ENCODE results near the gene PSMD1. TPM values are rescaled to one million over a fixed set of nuclear protein-coding genes. Genes with fewer than 3 reads are reported as not detected.
"Not testable (repeated sequence)": the region's sequence is repeated elsewhere in the genome, so short reads cannot be mapped to it uniquely, and the experiment has no call there.

Gene PSMD1
- total and polyA plus RNA-seq, 2 donors = 40.4 to 87.6 TPM

GRCh38 chr2:231167745-231168459 is 111.2 kb downstream of the PSMD1 start:
- H3K36me3 ChIP-seq (ENCODE audit: control insufficient read depth in 2 of 2, insufficient read depth in 2 of 2, low read length in 1 of 2) = peaks cover 23 to 61% of the 10 kb centered on the region in 2 donors
- no peak overlapping the region for H3K4me3 ChIP-seq (ENCODE audit: low read length in 2 of 2)
- no peak overlapping the region for H3K27ac ChIP-seq (ENCODE audit: low read depth in 1 of 2, low read length in 1 of 2)
- H3K4me1 ChIP-seq (ENCODE audit: control insufficient read depth in 2 of 2, insufficient read depth in 2 of 2, low read length in 2 of 2) = no peaks in the 10 kb centered on the region
- no peaks in the 10 kb centered on the region for H3K27me3 ChIP-seq (ENCODE audit: control insufficient read depth in 2 of 2, insufficient read depth in 1 of 2, low read length in 1 of 2)
- H3K9me3 ChIP-seq (ENCODE audit: control insufficient read depth in 2 of 2, insufficient read depth in 1 of 2, low read length in 1 of 2) = no peaks in the 10 kb centered on the region
- DNase-seq (ENCODE audit: low read depth in 6 of 9, low spot score in 9 of 9) = no peak
- WGBS = 96% methylated on average over 6 of the region's 6 CpGs

- H3K9me3 ChIP-seq (ENCODE audit: control insufficient read depth in 2 of 2, insufficient read depth in 1 of 2, low read length in 1 of 2) = no peaks in the 10 kb centered on the region
- 95% methylated on average over 4 of the region's 4 CpGs for WGBS
- H3K27me3 ChIP-seq (ENCODE audit: control insufficient read depth in 2 of 2, insufficient read depth in 1 of 2, low read length in 1 of 2) = no peaks in the 10 kb centered on the region
- no peak overlapping the region for H3K4me3 ChIP-seq (ENCODE audit: low read length in 2 of 2)
- no peaks in the 10 kb centered on the region for H3K4me1 ChIP-seq (ENCODE audit: control insufficient read depth in 2 of 2, insufficient read depth in 2 of 2, low read length in 2 of 2)
- H3K36me3 ChIP-seq (ENCODE audit: control insufficient read depth in 2 of 2, insufficient read depth in 2 of 2, low read length in 1 of 2) = peaks cover 23 to 65% of the 10 kb centered on the region in 2 donors
- DNase-seq (ENCODE audit: low read depth in 6 of 9, low spot score in 9 of 9) = no peak
- no peak overlapping the region for H3K27ac ChIP-seq (ENCODE audit: low read depth in 1 of 2, low read length in 1 of 2)
Observed at GRCh38 chr2:231168460-231169139, 111.9 kb downstream of the PSMD1 start.

- H3K27me3 ChIP-seq (ENCODE audit: control insufficient read depth in 2 of 2, insufficient read depth in 1 of 2, low read length in 1 of 2) = no peaks in the 10 kb centered on the region
- H3K4me3 ChIP-seq (ENCODE audit: low read length in 2 of 2) = no peak overlapping the region
- H3K4me1 ChIP-seq (ENCODE audit: control insufficient read depth in 2 of 2, insufficient read depth in 2 of 2, low read length in 2 of 2) = no peaks in the 10 kb centered on the region
- 82% methylated on average over 3 of the region's 3 CpGs for WGBS
- H3K9me3 ChIP-seq (ENCODE audit: control insufficient read depth in 2 of 2, insufficient read depth in 1 of 2, low read length in 1 of 2) = no peaks in the 10 kb centered on the region
- no peak for DNase-seq (ENCODE audit: low read depth in 6 of 9, low spot score in 9 of 9)
- no peak overlapping the region for H3K27ac ChIP-seq (ENCODE audit: low read depth in 1 of 2, low read length in 1 of 2)
- H3K36me3 ChIP-seq (ENCODE audit: control insufficient read depth in 2 of 2, insufficient read depth in 2 of 2, low read length in 1 of 2) = peaks cover 23 to 63% of the 10 kb centered on the region in 2 donors
Observed at GRCh38 chr2:231169488-231169887, 112.8 kb downstream of the PSMD1 start.

GRCh38 chr2:231170055-231170454 is 113.4 kb downstream of the PSMD1 start:
- H3K36me3 ChIP-seq (ENCODE audit: control insufficient read depth in 2 of 2, insufficient read depth in 2 of 2, low read length in 1 of 2) = peaks cover 27 to 61% of the 10 kb centered on the region in 2 donors
- H3K4me3 ChIP-seq (ENCODE audit: low read length in 2 of 2) = no peak overlapping the region
- DNase-seq (ENCODE audit: low read depth in 6 of 9, low spot score in 9 of 9) = no peak
- H3K4me1 ChIP-seq (ENCODE audit: control insufficient read depth in 2 of 2, insufficient read depth in 2 of 2, low read length in 2 of 2) = no peaks in the 10 kb centered on the region
- 94% methylated on average over 1 of the region's 1 CpG for WGBS
- H3K9me3 ChIP-seq (ENCODE audit: control insufficient read depth in 2 of 2, insufficient read depth in 1 of 2, low read length in 1 of 2) = no peaks in the 10 kb centered on the region
- H3K27ac ChIP-seq (ENCODE audit: low read depth in 1 of 2, low read length in 1 of 2) = no peak overlapping the region
- H3K27me3 ChIP-seq (ENCODE audit: control insufficient read depth in 2 of 2, insufficient read depth in 1 of 2, low read length in 1 of 2) = no peaks in the 10 kb centered on the region

GRCh38 chr2:231172025-231172424 is 115.4 kb downstream of the PSMD1 start:
- no peak overlapping the region for H3K27ac ChIP-seq (ENCODE audit: low read depth in 1 of 2, low read length in 1 of 2)
- no peaks in the 10 kb centered on the region for H3K9me3 ChIP-seq (ENCODE audit: control insufficient read depth in 2 of 2, insufficient read depth in 1 of 2, low read length in 1 of 2)
- WGBS = 85% methylated on average over 3 of the region's 3 CpGs
- no peaks in the 10 kb centered on the region for H3K4me1 ChIP-seq (ENCODE audit: control insufficient read depth in 2 of 2, insufficient read depth in 2 of 2, low read length in 2 of 2)
- no peaks in the 10 kb centered on the region for H3K27me3 ChIP-seq (ENCODE audit: control insufficient read depth in 2 of 2, insufficient read depth in 1 of 2, low read length in 1 of 2)
- DNase-seq (ENCODE audit: low read depth in 6 of 9, low spot score in 9 of 9) = no peak
- H3K36me3 ChIP-seq (ENCODE audit: control insufficient read depth in 2 of 2, insufficient read depth in 2 of 2, low read length in 1 of 2) = peaks cover 25 to 49% of the 10 kb centered on the region in 2 donors
- no peak overlapping the region for H3K4me3 ChIP-seq (ENCODE audit: low read length in 2 of 2)

GRCh38 chr2:231174211-231174651 is 117.6 kb downstream of the PSMD1 start:
- H3K9me3 ChIP-seq (ENCODE audit: control insufficient read depth in 2 of 2, insufficient read depth in 1 of 2, low read length in 1 of 2) = no peaks in the 10 kb centered on the region
- DNase-seq (ENCODE audit: low read depth in 6 of 9, low spot score in 9 of 9) = no peak
- WGBS = 83% methylated on average over 2 of the region's 2 CpGs
- H3K4me3 ChIP-seq (ENCODE audit: low read length in 2 of 2) = no peak overlapping the region
- no peak overlapping the region for H3K27ac ChIP-seq (ENCODE audit: low read depth in 1 of 2, low read length in 1 of 2)
- no peaks in the 10 kb centered on the region for H3K27me3 ChIP-seq (ENCODE audit: control insufficient read depth in 2 of 2, insufficient read depth in 1 of 2, low read length in 1 of 2)
- H3K36me3 ChIP-seq (ENCODE audit: control insufficient read depth in 2 of 2, insufficient read depth in 2 of 2, low read length in 1 of 2) = peaks cover 23 to 34% of the 10 kb centered on the region in 2 donors
- H3K4me1 ChIP-seq (ENCODE audit: control insufficient read depth in 2 of 2, insufficient read depth in 2 of 2, low read length in 2 of 2) = no peaks in the 10 kb centered on the region

- Histone ChIP-seq H3K36me3 (ENCODE audit: control insufficient read depth in 2 of 2, insufficient read depth in 2 of 2, low read length in 1 of 2) (peaks cover 15 to 27% of the 10 kb centered on the region in 2 donors), H3K9me3 (ENCODE audit: control insufficient read depth in 2 of 2, insufficient read depth in 1 of 2, low read length in 1 of 2) (no peaks in the 10 kb centered on the region), H3K27me3 (ENCODE audit: control insufficient read depth in 2 of 2, insufficient read depth in 1 of 2, low read length in 1 of 2) (no peaks in the 10 kb centered on the region), H3K27ac (ENCODE audit: low read depth in 1 of 2, low read length in 1 of 2) (no peak overlapping the region), H3K4me3 (ENCODE audit: low read length in 2 of 2) (no peak overlapping the region), H3K4me1 (ENCODE audit: control insufficient read depth in 2 of 2, insufficient read depth in 2 of 2, low read length in 2 of 2) (peaks cover 0 to 4% of the 10 kb centered on the region in 2 donors)
- 84% methylated on average over 2 of the region's 2 CpGs for WGBS
- no peak for DNase-seq (ENCODE audit: low read depth in 6 of 9, low spot score in 9 of 9)
Observed at GRCh38 chr2:231176066-231176465, 119.4 kb downstream of the PSMD1 start.

- Histone ChIP-seq H3K27me3 (ENCODE audit: control insufficient read depth in 2 of 2, insufficient read depth in 1 of 2, low read length in 1 of 2) (no peaks in the 10 kb centered on the region), H3K27ac (ENCODE audit: low read depth in 1 of 2, low read length in 1 of 2) (no peak overlapping the region), H3K9me3 (ENCODE audit: control insufficient read depth in 2 of 2, insufficient read depth in 1 of 2, low read length in 1 of 2) (no peaks in the 10 kb centered on the region), H3K4me1 (ENCODE audit: control insufficient read depth in 2 of 2, insufficient read depth in 2 of 2, low read length in 2 of 2) (peaks cover 0 to 4% of the 10 kb centered on the region in 2 donors), H3K36me3 (ENCODE audit: control insufficient read depth in 2 of 2, insufficient read depth in 2 of 2, low read length in 1 of 2) (peaks cover 11 to 19% of the 10 kb centered on the region in 2 donors), H3K4me3 (ENCODE audit: low read length in 2 of 2) (no peak overlapping the region)
- 96% methylated on average over 11 of the region's 11 CpGs for WGBS
- DNase-seq (ENCODE audit: low read depth in 6 of 9, low spot score in 9 of 9) = no peak
Observed at GRCh38 chr2:231177156-231178025, 120.7 kb downstream of the PSMD1 start.

GRCh38 chr2:231178805-231179204 is 122.1 kb downstream of the PSMD1 start:
- not testable (repeated sequence) for DNase-seq (ENCODE audit: low read depth in 6 of 9, low spot score in 9 of 9); H3K4me3 ChIP-seq (ENCODE audit: low read length in 2 of 2); H3K27me3 ChIP-seq (ENCODE audit: control insufficient read depth in 2 of 2, insufficient read depth in 1 of 2, low read length in 1 of 2); H3K9me3 ChIP-seq (ENCODE audit: control insufficient read depth in 2 of 2, insufficient read depth in 1 of 2, low read length in 1 of 2); H3K4me1 ChIP-seq (ENCODE audit: control insufficient read depth in 2 of 2, insufficient read depth in 2 of 2, low read length in 2 of 2); H3K36me3 ChIP-seq (ENCODE audit: control insufficient read depth in 2 of 2, insufficient read depth in 2 of 2, low read length in 1 of 2); H3K27ac ChIP-seq (ENCODE audit: low read depth in 1 of 2, low read length in 1 of 2)
- 84% methylated on average over 5 of the region's 5 CpGs for WGBS
